SK-N-MC (cell line): ENCODE data around the gene TTC22.

Experiments
- DNase-seq: peaks from one replicate; pipeline ENCODE4 v3.0.0-alpha.2; 2011; ENCODE audit warnings: low read depth, low spot score
- H3K27ac ChIP-seq: fragments of 200-600 bp; sonication (generic); 2 replicates; pipeline ENCODE4 v1.5.1; 2016; ENCODE audit warnings: mixed run types
- H3K36me3 ChIP-seq: fragments of 200-600 bp; sonication (generic); 2 replicates; pipeline ENCODE4 v1.6.1; 2017; ENCODE audit warnings: antibody characterized with exemption, low read length, mixed read lengths; ENCODE audit not compliant: insufficient read depth
- H3K4me3 ChIP-seq: fragments of 200-600 bp; sonication (generic); 2 replicates; pipeline ENCODE4 v1.5.1; 2016
- H3K9ac ChIP-seq: fragments of 200-600 bp; sonication (generic); 2 replicates; pipeline ENCODE4 v1.8.0; 2017; ENCODE audit warnings: mixed run types, mixed read lengths; ENCODE audit not compliant: insufficient read length
- H3K9me3 ChIP-seq: fragments of 200-600 bp; sonication (generic); 2 replicates; pipeline ENCODE4 v1.6.1; 2017; ENCODE audit warnings: low read depth, mild to moderate bottlenecking, antibody characterized with exemption, low read length, moderate library complexity, mixed read lengths
- EZH2 ChIP-seq: fragments of 200-600 bp; sonication (generic); IDR thresholded peaks from one replicate; pipeline ENCODE4 v1.6.1; 2017; ENCODE audit warnings: antibody characterized with exemption
- FOXP2 ChIP-seq: optimal IDR thresholded peaks from 2 replicates; pipeline ENCODE3; 2011; ENCODE audit warnings: mild to moderate bottlenecking, moderate library complexity; ENCODE audit not compliant: insufficient read depth; ENCODE audit errors: extremely low read length, control extremely low read depth
- POLR2AphosphoS5 ChIP-seq: IDR thresholded peaks from 2 replicates; pipeline ENCODE4 v1.6.1; 2012; ENCODE audit warnings: mild to moderate bottlenecking, low read depth, low read length, borderline replicate concordance

TTC22 gene

DNA sequence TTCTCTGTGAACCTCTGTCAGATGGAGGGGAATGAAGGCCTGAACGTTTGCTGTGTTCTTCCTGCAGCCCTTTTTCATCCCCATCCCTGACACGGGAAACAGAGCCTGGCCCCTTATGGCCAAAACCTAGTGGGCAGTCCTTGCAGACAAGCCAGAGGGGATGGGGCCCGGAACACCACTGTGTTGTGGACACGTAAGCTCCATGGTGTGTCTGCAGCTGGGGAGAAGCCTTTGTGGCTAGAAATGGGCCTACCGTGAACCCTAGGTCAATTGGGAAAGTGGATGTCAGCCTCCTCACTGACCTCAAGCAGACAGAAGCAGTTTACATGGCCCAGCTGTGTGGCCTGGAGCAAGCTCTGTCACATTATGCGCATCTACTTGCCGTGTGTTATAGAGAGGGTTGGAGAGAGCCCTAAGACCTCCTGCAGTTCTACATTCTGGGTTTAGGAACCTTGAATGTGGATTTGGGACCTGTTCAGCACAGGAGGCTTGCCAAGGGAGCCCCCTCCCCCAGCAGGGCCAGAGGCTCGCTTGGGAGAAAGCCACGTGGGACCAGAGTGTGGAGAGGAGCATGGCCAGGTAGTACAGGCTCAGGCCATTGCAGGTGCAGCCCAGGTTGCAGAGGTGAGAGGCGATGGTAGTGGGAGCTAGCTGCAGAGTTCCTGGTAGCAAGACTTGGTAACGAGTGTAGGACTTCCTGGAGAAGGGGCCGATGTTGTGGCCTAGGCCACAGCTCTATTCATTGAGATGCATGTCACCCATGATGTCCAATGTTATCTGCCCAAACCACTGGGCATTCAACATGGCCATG is 57.5 kb downstream of the TTC22 start:
- Histone ChIP-seq H3K9me3 (no peaks in the 10 kb centered on the region), H3K36me3 (peaks cover 33% of the 10 kb centered on the region), H3K27ac (no peak overlapping the region), H3K9ac (no peak overlapping the region), H3K4me3 (no peak overlapping the region)
- TF ChIP-seq FOXP2 (no peak), POLR2AphosphoS5 (no peak; the same call in 1 of the 2 replicates), EZH2 (no peak)
- no peak for DNase-seq

- peaks cover 43% of the 10 kb centered on the region for H3K36me3 ChIP-seq
- TF ChIP-seq POLR2AphosphoS5 (no peak), EZH2 (no peak), FOXP2 (no peak)
Measured at GRCh38 chr1:54742282-54742681, 58.8 kb downstream of the TTC22 start.

DNA sequence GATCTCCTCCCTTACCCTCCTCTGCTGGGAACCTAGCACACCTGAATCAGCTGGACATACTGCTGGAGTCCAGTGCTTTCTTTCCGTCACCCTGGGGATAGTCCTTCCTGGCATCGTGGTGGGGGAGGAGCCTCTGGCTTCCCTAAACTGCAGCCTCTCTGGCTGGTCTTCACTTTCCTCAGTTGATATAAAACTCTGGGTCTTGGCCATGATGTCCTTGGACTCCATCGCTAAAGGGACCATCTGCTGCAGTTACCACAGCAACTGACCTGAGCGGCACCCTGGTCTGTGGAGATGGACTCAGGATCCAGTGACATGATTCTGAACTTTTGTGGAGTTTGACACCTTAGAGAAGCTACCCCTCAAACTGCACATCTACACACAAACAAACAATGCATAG is 59.6 kb downstream of the TTC22 start:
- no peak for TF ChIP-seq EZH2
- TF ChIP-seq POLR2AphosphoS5, result no peak
- TF ChIP-seq FOXP2, result no peak
- Histone ChIP-seq H3K4me3 (no peak overlapping the region), H3K27ac (no peak overlapping the region), H3K9ac (no peak overlapping the region), H3K9me3 (no peaks in the 10 kb centered on the region), H3K36me3 (peaks cover 50% of the 10 kb centered on the region)
- no peak for DNase-seq

More at GRCh38 chr1:54742282-54742681, 58.8 kb downstream of the TTC22 start:
- Histone ChIP-seq H3K27ac (no peak overlapping the region), H3K9ac (no peak overlapping the region), H3K4me3 (no peak overlapping the region), H3K9me3 (no peaks in the 10 kb centered on the region)
- no peak for DNase-seq

DNA sequence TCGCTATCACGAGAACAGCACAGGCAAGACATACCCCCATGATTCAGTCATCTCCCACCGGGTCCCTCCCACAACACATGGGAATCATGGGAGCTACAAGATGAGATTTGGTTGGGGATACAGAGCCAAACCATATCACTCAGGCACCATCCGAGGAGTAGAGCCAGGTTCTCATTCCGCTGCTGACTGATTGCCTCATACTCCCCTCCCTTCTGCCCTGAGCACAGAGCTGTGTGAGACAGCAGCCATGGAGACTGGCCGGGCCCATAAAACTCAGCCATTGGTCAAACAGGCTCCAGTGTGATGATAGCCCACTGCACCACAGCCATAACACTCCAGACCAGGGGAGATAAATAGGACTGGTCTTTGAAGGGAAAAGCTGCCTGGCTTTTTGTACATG is 62.9 kb downstream of the TTC22 start:
- DNase-seq, result no peak
- TF ChIP-seq EZH2 (no peak), FOXP2 (no peak), POLR2AphosphoS5 (no peak)
- no peak overlapping the region for H3K9ac ChIP-seq
- H3K27ac ChIP-seq, result no peak overlapping the region
- H3K9me3 ChIP-seq, result no peaks in the 10 kb centered on the region
- no peak overlapping the region for H3K4me3 ChIP-seq
- peaks cover 67% of the 10 kb centered on the region for H3K36me3 ChIP-seq

DNA sequence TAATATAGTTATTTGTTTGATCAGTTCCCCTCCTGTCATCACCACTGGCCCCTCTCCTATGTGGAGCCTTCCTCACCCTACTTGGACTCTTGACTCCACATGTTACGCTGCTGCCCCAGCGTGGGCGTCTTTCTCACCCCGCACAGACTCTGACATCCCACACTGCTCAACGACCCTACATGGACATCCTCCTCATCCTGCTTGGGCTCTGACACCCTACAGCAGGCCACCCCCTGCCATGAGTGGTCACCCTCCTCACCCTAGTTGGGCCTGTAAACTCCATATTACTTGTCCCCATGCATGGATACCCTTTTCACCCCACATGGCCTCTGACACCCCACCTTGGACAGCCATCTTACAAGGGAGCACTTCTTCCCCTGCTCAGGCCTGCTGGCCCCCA is 64.4 kb downstream of the TTC22 start:
- TF ChIP-seq EZH2 (no peak), FOXP2 (no peak), POLR2AphosphoS5 (no peak)
- DNase-seq, result no peak
- no peaks in the 10 kb centered on the region for H3K9me3 ChIP-seq
- H3K4me3 ChIP-seq, result no peak overlapping the region
- H3K9ac ChIP-seq, result no peak overlapping the region
- H3K27ac ChIP-seq, result no peak overlapping the region
- peaks cover 66% of the 10 kb centered on the region for H3K36me3 ChIP-seq
